ENCODE results near the gene LRMDA.

- TF ChIP-seq ZNF281 (CRISPR knock-in tag; IDR thresholded peaks at IDR 0.05; ENCODE audit: borderline replicate concordance) (no peak), NR3C1 (CRISPR knock-in tag; IDR thresholded peaks at IDR 0.05) (no peak), RFX5 (IDR thresholded peaks at IDR 0.05; ENCODE audit: low read depth, low read length) (no peak), ETV6 (CRISPR knock-in tag; conservative IDR thresholded peaks at IDR 0.05) (no peak), SIX1 (CRISPR knock-in tag; IDR thresholded peaks at IDR 0.05; ENCODE audit: borderline replicate concordance) (no peak), CREB1 (IDR thresholded peaks at IDR 0.05) (no peak), CREB1 (CRISPR knock-in tag; IDR thresholded peaks at IDR 0.05) (no peak), TAF1 (CRISPR knock-in tag; IDR thresholded peaks at IDR 0.05) (no peak), REST (IDR thresholded peaks at IDR 0.05; ENCODE audit: borderline replicate concordance in 1 of 2, low read depth in 1 of 2, low read length in 2 of 2) (no peak), CTCF (CRISPR knock-in tag; IDR thresholded peaks at IDR 0.05) (no peak), JUND (CRISPR knock-in tag; IDR thresholded peaks at IDR 0.05) (no peak), ZNF136 (CRISPR knock-in tag; IDR thresholded peaks at IDR 0.05; ENCODE audit: low read depth) (no peak), NAIF1 (CRISPR knock-in tag; IDR thresholded peaks at IDR 0.05; ENCODE audit: borderline replicate concordance) (no peak), TEAD2 (CRISPR knock-in tag; IDR thresholded peaks at IDR 0.05) (no peak)
Observed at GRCh38 chr10:75696536-75696935, 265.1 kb downstream of the LRMDA start.

All from HepG2 (cell line).